SU-DHL-6 (cell line): Measurements from ENCODE around the gene COX19.

Experiments used
- H2AFZ ChIP-seq: fragments of 200-600 bp; sonication (generic); 2 replicates; pipeline ENCODE4 v1.6.1; 2014; ENCODE audit warnings: low read depth, mild to moderate bottlenecking, moderate library complexity, mixed read lengths, antibody characterized with exemption, low read length; ENCODE audit not compliant: severe bottlenecking
- H3F3A ChIP-seq: fragments of 200-600 bp; shearing (Covaris generic); 2 replicates; pipeline ENCODE4 v1.6.0; 2016; ENCODE audit warnings: antibody characterized with exemption, mild to moderate bottlenecking; ENCODE audit not compliant: insufficient read depth
- H3K27ac ChIP-seq: fragments of 200-600 bp; sonication (generic); 2 replicates; pipeline ENCODE4 v1.5.1; 2016; ENCODE audit warnings: low read depth, mild to moderate bottlenecking, low read length, moderate library complexity, mixed read lengths
- H3K27me3 ChIP-seq: fragments of 200-600 bp; sonication (generic), shearing (Covaris generic); 2 replicates; pipeline ENCODE4 v1.6.0; 2014; ENCODE audit warnings: mild to moderate bottlenecking, low read length
- H3K36me3 ChIP-seq: fragments of 200-600 bp; sonication (generic); 2 replicates; pipeline ENCODE4 v1.6.1; 2014; ENCODE audit warnings: mild to moderate bottlenecking, low read length, mixed read lengths
- H3K4me2 ChIP-seq: fragments of 300-600, 200-600 bp; shearing (Covaris generic), sonication (generic); 2 replicates; pipeline ENCODE4 v1.6.0; 2014; ENCODE audit warnings: low read length, low read depth, mild to moderate bottlenecking; ENCODE audit not compliant: poor library complexity, severe bottlenecking
- H3K4me3 ChIP-seq: fragments of 200-600 bp; sonication (generic); 2 replicates; pipeline ENCODE4 v1.5.1; 2014; ENCODE audit warnings: antibody characterized with exemption, low read length, mild to moderate bottlenecking, mixed read lengths; ENCODE audit not compliant: insufficient read depth, poor library complexity, severe bottlenecking
- H3K79me2 ChIP-seq: fragments of 200-600 bp; sonication (generic); 2 replicates; pipeline ENCODE4 v1.6.1; 2014; ENCODE audit warnings: mild to moderate bottlenecking, low read length, moderate library complexity; ENCODE audit not compliant: insufficient read depth
- H3K9ac ChIP-seq: fragments of 200-600 bp; sonication (generic); 2 replicates; pipeline ENCODE4 v1.7.0; 2014; ENCODE audit warnings: mild to moderate bottlenecking, low read length
- H3K9me2 ChIP-seq: fragments of 200-600 bp; sonication (generic); replicated peaks from 2 replicates; pipeline ENCODE4 v1.6.1; 2014; ENCODE audit warnings: low read length; ENCODE audit not compliant: insufficient read depth
- H3K9me3 ChIP-seq: fragments of 200-600 bp; sonication (generic); 2 replicates; pipeline ENCODE4 v1.6.1; 2014; ENCODE audit warnings: low read length, mixed read lengths; ENCODE audit not compliant: insufficient read depth
- H4K20me1 ChIP-seq: fragments of 200-600 bp; sonication (generic); 2 replicates; pipeline ENCODE4 v1.6.1; 2014; ENCODE audit warnings: low read depth, mild to moderate bottlenecking, antibody characterized with exemption, low read length, moderate library complexity, mixed read lengths
- EZH2phosphoT487 ChIP-seq: fragments of 200-600 bp; sonication (generic), shearing (Covaris generic); conservative IDR thresholded peaks from 2 replicates; pipeline ENCODE4 v1.6.1; 2018; ENCODE audit warnings: mild to moderate bottlenecking, antibody characterized with exemption, low read length, moderate library complexity, mixed read lengths
- TF ChIP-seq, protein P1 (sequence below): fragments of 200-600 bp; sonication (generic); IDR thresholded peaks from one replicate; pipeline ENCODE4 v1.5.1; 2017; ENCODE audit warnings: antibody characterized with exemption, mild to moderate bottlenecking, low read length, moderate library complexity; ENCODE audit not compliant: insufficient read depth, poor library complexity, severe bottlenecking

Gene COX19

DNA sequence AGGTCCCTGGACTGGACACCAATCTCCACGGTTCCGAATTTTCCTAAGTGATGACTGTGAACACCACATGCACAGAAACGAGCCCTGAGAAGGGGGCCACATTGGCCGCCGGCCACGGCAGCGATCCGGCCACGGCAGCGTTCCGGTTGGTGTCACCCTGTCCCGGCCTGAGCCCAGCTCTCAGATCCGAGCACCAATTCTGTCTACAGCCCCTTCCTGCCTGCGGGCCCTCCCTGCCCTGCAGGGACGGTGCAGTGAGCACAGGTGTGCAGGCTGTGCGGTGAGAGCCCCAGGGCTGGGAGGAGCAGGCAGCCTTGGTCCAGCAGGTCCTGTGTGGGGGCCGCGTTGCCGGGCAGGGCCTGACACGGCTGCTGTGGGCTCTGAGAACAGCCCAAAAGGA, 39.3 kb upstream of the COX19 start:
- Histone ChIP-seq H3K27ac (peak overlapping the region; percentile 39), H3K4me3 (no peak overlapping the region), H3K79me2 (no peaks in the 10 kb centered on the region), H3K36me3 (no peaks in the 10 kb centered on the region), H3K9me2 (no peaks in the 10 kb centered on the region), H3K9ac (no peak overlapping the region; the same call in 1 of the 2 replicates), H3K27me3 (no peaks in the 10 kb centered on the region), H3K4me2 (peak overlapping the region; percentile 17), H3K9me3 (no peaks in the 10 kb centered on the region), H2AFZ (no peak overlapping the region), H3F3A (no peaks in the 10 kb centered on the region), H4K20me1 (no peaks in the 10 kb centered on the region; the same call in 1 of the 2 replicates)
- TF ChIP-seq, protein P1, sequence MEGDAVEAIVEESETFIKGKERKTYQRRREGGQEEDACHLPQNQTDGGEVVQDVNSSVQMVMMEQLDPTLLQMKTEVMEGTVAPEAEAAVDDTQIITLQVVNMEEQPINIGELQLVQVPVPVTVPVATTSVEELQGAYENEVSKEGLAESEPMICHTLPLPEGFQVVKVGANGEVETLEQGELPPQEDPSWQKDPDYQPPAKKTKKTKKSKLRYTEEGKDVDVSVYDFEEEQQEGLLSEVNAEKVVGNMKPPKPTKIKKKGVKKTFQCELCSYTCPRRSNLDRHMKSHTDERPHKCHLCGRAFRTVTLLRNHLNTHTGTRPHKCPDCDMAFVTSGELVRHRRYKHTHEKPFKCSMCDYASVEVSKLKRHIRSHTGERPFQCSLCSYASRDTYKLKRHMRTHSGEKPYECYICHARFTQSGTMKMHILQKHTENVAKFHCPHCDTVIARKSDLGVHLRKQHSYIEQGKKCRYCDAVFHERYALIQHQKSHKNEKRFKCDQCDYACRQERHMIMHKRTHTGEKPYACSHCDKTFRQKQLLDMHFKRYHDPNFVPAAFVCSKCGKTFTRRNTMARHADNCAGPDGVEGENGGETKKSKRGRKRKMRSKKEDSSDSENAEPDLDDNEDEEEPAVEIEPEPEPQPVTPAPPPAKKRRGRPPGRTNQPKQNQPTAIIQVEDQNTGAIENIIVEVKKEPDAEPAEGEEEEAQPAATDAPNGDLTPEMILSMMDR, result no peak

DNA sequence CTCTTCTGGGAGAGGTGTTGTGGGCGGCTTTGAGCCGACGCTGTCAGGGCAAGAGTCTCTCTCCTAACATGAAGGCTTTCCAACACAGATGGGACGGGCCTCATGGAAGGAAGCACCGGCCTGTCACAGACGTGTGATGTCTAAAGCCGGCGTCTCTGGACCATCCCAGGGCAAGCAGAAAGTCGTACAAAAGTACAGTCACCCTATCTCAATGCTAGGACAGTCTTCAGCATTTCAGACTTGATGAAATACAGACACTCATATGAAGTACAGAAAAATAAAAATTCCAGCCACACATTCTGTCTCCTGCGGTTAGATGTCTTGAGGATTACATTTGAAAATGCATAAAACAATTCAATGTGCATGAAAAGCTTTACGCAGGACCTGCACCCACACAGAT, 38.2 kb upstream of the COX19 start:
- H3K4me2 ChIP-seq, result no peak overlapping the region
- H2AFZ ChIP-seq, result no peak overlapping the region
- no peak overlapping the region for H3K9ac ChIP-seq
- H3K27me3 ChIP-seq, result no peaks in the 10 kb centered on the region
- H3K9me3 ChIP-seq, result no peaks in the 10 kb centered on the region
- H3K27ac ChIP-seq, result no peak overlapping the region
- H3K4me3 ChIP-seq, result no peak overlapping the region
- H4K20me1 ChIP-seq, result no peaks in the 10 kb centered on the region; the same call in 1 of the 2 replicates
- no peaks in the 10 kb centered on the region for H3K79me2 ChIP-seq
- TF ChIP-seq, protein P1, result no peak
- no peak for TF ChIP-seq EZH2phosphoT487
- no peaks in the 10 kb centered on the region for H3F3A ChIP-seq
- H3K36me3 ChIP-seq, result no peaks in the 10 kb centered on the region
- H3K9me2 ChIP-seq, result no peaks in the 10 kb centered on the region

DNA sequence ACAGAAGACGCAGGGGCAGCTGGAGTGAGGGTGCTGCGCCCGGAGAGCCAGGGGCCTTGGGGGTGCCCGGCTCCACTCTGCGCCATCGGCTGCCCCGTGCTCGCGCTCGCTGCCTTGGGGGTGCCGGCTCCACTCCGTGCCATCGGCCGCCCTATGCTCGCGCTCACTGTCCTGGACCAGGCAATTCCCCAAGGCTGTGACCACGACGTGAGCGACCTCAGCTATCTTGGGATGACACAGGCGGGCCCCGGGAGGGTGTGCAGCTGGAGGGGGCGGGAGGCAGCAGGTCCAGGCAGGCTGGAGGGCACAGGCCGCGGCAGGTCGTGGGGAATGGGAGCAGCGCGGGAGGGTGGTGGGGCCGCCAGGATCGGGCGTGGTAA, 37.4 kb upstream of the COX19 start:
- Histone ChIP-seq H3K27me3 (no peaks in the 10 kb centered on the region), H3K4me3 (no peak overlapping the region), H2AFZ (no peak overlapping the region), H3K36me3 (no peaks in the 10 kb centered on the region), H3K79me2 (no peaks in the 10 kb centered on the region), H4K20me1 (no peaks in the 10 kb centered on the region; the same call in 1 of the 2 replicates), H3K4me2 (no peak overlapping the region), H3K9me3 (no peaks in the 10 kb centered on the region), H3K9ac (no peak overlapping the region), H3F3A (no peaks in the 10 kb centered on the region), H3K9me2 (no peaks in the 10 kb centered on the region), H3K27ac (no peak overlapping the region)
- no peak for TF ChIP-seq EZH2phosphoT487
- TF ChIP-seq, protein P1, result no peak
